AML-193 (cell line): ENCODE data around the gene TMEM116.
"Not testable (repeated sequence)": the region's sequence is repeated elsewhere in the genome, so short reads cannot be mapped to it uniquely, and the experiment has no call there.

Experiments
- DNase-seq, 2 experiments: peaks; one replicate each; lab custom pipeline; 2025; lab: John Stamatoyannopoulos, UW

The TMEM116 gene

GRCh38 chr12:112012775-112013600, at the start of gene TMEM116, which contains the start of gene ERP29:
TSS of gene TMEM116 (minus strand) at chr12:112013165. CDS start at chr12:112005270, 7,895 bp downstream.
TSS of gene ERP29 (plus strand) at chr12:112013426. CDS start at chr12:112013466, 40 bp downstream.
- DNase-seq = peak; percentile 93 to 94

GRCh38 chr12:112061137-112061536, 48.2 kb upstream of the TMEM116 start:
- no peak for DNase-seq

- no peak for DNase-seq
Observed at GRCh38 chr12:112049351-112049750, 36.4 kb upstream of the TMEM116 start.

GRCh38 chr12:112046003-112046402, 33.0 kb upstream of the TMEM116 start:
- DNase-seq = no peak

GRCh38 chr12:112036614-112037013, 23.6 kb upstream of the TMEM116 start:
- not testable (repeated sequence) for DNase-seq

- no peak for DNase-seq
Observed at GRCh38 chr12:112035219-112035785, 22.3 kb upstream of the TMEM116 start.

GRCh38 chr12:112032292-112032691, 19.3 kb upstream of the TMEM116 start:
- DNase-seq = no peak

GRCh38 chr12:112031472-112031871, 18.5 kb upstream of the TMEM116 start:
- no peak for DNase-seq

GRCh38 chr12:112029301-112029700, 16.3 kb upstream of the TMEM116 start:
- peak in 1 of 2 experiments; percentile 12 for DNase-seq

GRCh38 chr12:112025808-112026375, 12.9 kb upstream of the TMEM116 start:
- no peak for DNase-seq

GRCh38 chr12:112023759-112024396, 10.9 kb upstream of the TMEM116 start:
- DNase-seq = no peak

GRCh38 chr12:112022241-112023016, 9.5 kb upstream of the TMEM116 start:
- DNase-seq = no peak

- DNase-seq = no peak
Observed at GRCh38 chr12:112020947-112021457, 8.0 kb upstream of the TMEM116 start.

- no peak for DNase-seq
Observed at GRCh38 chr12:112018571-112019237, 5.7 kb upstream of the TMEM116 start.

GRCh38 chr12:112017041-112017440, 4.1 kb upstream of the TMEM116 start:
- DNase-seq = no peak

GRCh38 chr12:112015938-112016337, 3.0 kb upstream of the TMEM116 start:
- no peak for DNase-seq

GRCh38 chr12:112013601-112014402, 837 bp upstream of the TMEM116 start:
- DNase-seq = peak; percentile 56 to 57

- no peak for DNase-seq
Observed at GRCh38 chr12:112011685-112012084, 1.3 kb downstream of the TMEM116 start.

GRCh38 chr12:112010415-112011344, 2.3 kb downstream of the TMEM116 start:
- DNase-seq = no peak
